PC-9 (cell line): ENCODE measurements around the gene NRGN.

Experiments
- CTCF ChIP-seq: fragments of 200-600 bp; sonication (generic); conservative IDR thresholded peaks from 2 replicates; pipeline ENCODE4 v1.6.1; 2017; ENCODE audit warnings: mixed run types, antibody characterized with exemption, mild to moderate bottlenecking, moderate library complexity
- EZH2 ChIP-seq: fragments of 200-600 bp; sonication (generic); IDR thresholded peaks from 2 replicates; pipeline ENCODE4 v1.8.0; 2017; ENCODE audit warnings: antibody characterized with exemption, low read depth

GRCh38 chr11:124753624-124754023 is 13.9 kb downstream of the NRGN start:
- TF ChIP-seq CTCF (no peak), EZH2 (no peak)
